WTC11 (cell line): ENCODE data around the gene TESK2. TPM values are rescaled to one million over a fixed set of nuclear protein-coding genes. Genes with fewer than 3 reads are reported as not detected.

Experiments
- CREB1 ChIP-seq: sonication (generic); formaldehyde crosslinking; IDR thresholded peaks from 2 replicates; pipeline ENCODE4 v1.8.0; 2023; ENCODE audit warnings: mild to moderate bottlenecking, missing genetic modification reagents
- CREM ChIP-seq: sonication (generic); formaldehyde crosslinking; IDR thresholded peaks from 2 replicates; pipeline ENCODE4 v1.8.1; 2022; ENCODE audit warnings: mild to moderate bottlenecking, missing genetic modification reagents, moderate library complexity
- ELF4 ChIP-seq: sonication (generic); formaldehyde crosslinking; IDR thresholded peaks from 2 replicates; pipeline ENCODE4 v1.8.1; 2022; ENCODE audit warnings: low read depth, mild to moderate bottlenecking, moderate library complexity, missing genetic modification reagents
- FOXJ3 ChIP-seq: sonication (generic); formaldehyde crosslinking; IDR thresholded peaks from 2 replicates; pipeline ENCODE4 v1.9.0; 2021; ENCODE audit warnings: missing genetic modification reagents, mild to moderate bottlenecking, borderline replicate concordance
- JAZF1 ChIP-seq: fragments of 250-450 bp; sonication (Bioruptor Pico); IDR thresholded peaks from 2 replicates; pipeline ENCODE4 v1.9.0; 2021; ENCODE audit warnings: moderate library complexity, mild to moderate bottlenecking, inconsistent platforms
- NFATC4 ChIP-seq: fragments of 250-450 bp; sonication (Bioruptor Pico); IDR thresholded peaks from 2 replicates; pipeline ENCODE4 v1.9.0; 2021; ENCODE audit warnings: mild to moderate bottlenecking
- NFYB ChIP-seq: sonication (generic); formaldehyde crosslinking; conservative IDR thresholded peaks from 2 replicates; pipeline ENCODE4 v1.8.0; 2022; ENCODE audit warnings: low read depth, missing genetic modification reagents
- NR1H2 ChIP-seq: sonication (generic); formaldehyde crosslinking; IDR thresholded peaks from 2 replicates; pipeline ENCODE4 v1.9.0; 2021; ENCODE audit warnings: mild to moderate bottlenecking, moderate library complexity, missing genetic modification reagents
- NR2C2 ChIP-seq: sonication (generic); formaldehyde crosslinking; IDR thresholded peaks from 2 replicates; pipeline ENCODE4 v1.8.0; 2022; ENCODE audit warnings: mild to moderate bottlenecking, missing genetic modification reagents
- NR3C1 ChIP-seq: sonication (generic); formaldehyde crosslinking; conservative IDR thresholded peaks from 2 replicates; pipeline ENCODE4 v1.8.1; 2023; ENCODE audit warnings: low read depth, mild to moderate bottlenecking, missing genetic modification reagents
- RORB ChIP-seq: fragments of 250-450 bp; sonication (Bioruptor Pico); IDR thresholded peaks from 2 replicates; pipeline ENCODE4 v1.9.0; 2021; ENCODE audit warnings: mild to moderate bottlenecking
- SOX15 ChIP-seq: fragments of 250-450 bp; sonication (Bioruptor Pico); IDR thresholded peaks from 2 replicates; pipeline ENCODE4 v1.9.0; 2021; ENCODE audit warnings: mild to moderate bottlenecking
- SP1 ChIP-seq: sonication (generic); formaldehyde crosslinking; conservative IDR thresholded peaks from 2 replicates; pipeline ENCODE4 v1.8.1; 2022; ENCODE audit warnings: missing genetic modification reagents
- TCF7 ChIP-seq: sonication (generic); formaldehyde crosslinking; IDR thresholded peaks from 2 replicates; pipeline ENCODE4 v1.8.0; 2022; ENCODE audit warnings: mild to moderate bottlenecking, low read depth, missing genetic modification reagents, moderate library complexity
- TEAD1 ChIP-seq: sonication (generic); formaldehyde crosslinking; IDR thresholded peaks from 2 replicates; pipeline ENCODE4 v1.8.0; 2022; ENCODE audit warnings: mild to moderate bottlenecking, missing genetic modification reagents
- TP53 ChIP-seq: sonication (generic); formaldehyde crosslinking; IDR thresholded peaks from 2 replicates; pipeline ENCODE4 v1.8.1; 2023; ENCODE audit warnings: mild to moderate bottlenecking, missing genetic modification reagents
- ZNF317 ChIP-seq: sonication (generic); formaldehyde crosslinking; IDR thresholded peaks from 2 replicates; pipeline ENCODE4 v1.8.1; 2023; ENCODE audit warnings: low read depth, mild to moderate bottlenecking, moderate library complexity, missing genetic modification reagents, borderline replicate concordance
- total RNA-seq: library from RNA; stranded (reverse); gene quantifications from 3 replicates; pipeline ENCODE4 v1.2.3, GENCODE V29; 2021
- TF ChIP-seq, protein P1 (sequence below): fragments of 250-450 bp; sonication (Bioruptor Pico); conservative IDR thresholded peaks from 2 replicates; pipeline ENCODE4 v1.9.0; 2021; ENCODE audit warnings: mild to moderate bottlenecking
- TF ChIP-seq, protein P2 (sequence below): sonication (generic); formaldehyde crosslinking; IDR thresholded peaks from 2 replicates; pipeline ENCODE4 v1.8.1; 2023; ENCODE audit warnings: mild to moderate bottlenecking, missing genetic modification reagents
- TF ChIP-seq, protein P3 (sequence below): sonication (generic); formaldehyde crosslinking; IDR thresholded peaks from 2 replicates; pipeline ENCODE4 v1.8.0; 2022; ENCODE audit warnings: mild to moderate bottlenecking, missing genetic modification reagents
- TF ChIP-seq, protein P4 (sequence below): fragments of 250-450 bp; sonication (Bioruptor Pico); IDR thresholded peaks from 2 replicates; pipeline ENCODE4 v2.1.2; 2022; ENCODE audit warnings: mild to moderate bottlenecking, moderate library complexity
- TF ChIP-seq, protein P5 (sequence below): sonication (generic); formaldehyde crosslinking; IDR thresholded peaks from 2 replicates; pipeline ENCODE4 v1.8.0; 2022; ENCODE audit warnings: missing genetic modification reagents
- TF ChIP-seq, protein P6 (sequence below): sonication (generic); formaldehyde crosslinking; IDR thresholded peaks from 2 replicates; pipeline ENCODE4 v1.8.0; 2022; ENCODE audit warnings: mild to moderate bottlenecking, missing genetic modification reagents
- TF ChIP-seq, protein P7 (sequence below): sonication (generic); formaldehyde crosslinking; IDR thresholded peaks from 2 replicates; pipeline ENCODE4 v1.8.1; 2023; ENCODE audit warnings: mild to moderate bottlenecking, missing genetic modification reagents, moderate library complexity
- TF ChIP-seq, protein P8 (sequence below): sonication (generic); formaldehyde crosslinking; IDR thresholded peaks from 2 replicates; pipeline ENCODE4 v1.8.0; 2022; ENCODE audit warnings: mild to moderate bottlenecking, missing genetic modification reagents
- TF ChIP-seq, protein P9 (sequence below): sonication (generic); formaldehyde crosslinking; IDR thresholded peaks from 2 replicates; pipeline ENCODE4 v1.8.1; 2022; ENCODE audit warnings: mild to moderate bottlenecking, missing genetic modification reagents, moderate library complexity, borderline replicate concordance

The TESK2 gene
- total RNA-seq, 1 experiment from 2014 or later = 13.3 TPM

DNA sequence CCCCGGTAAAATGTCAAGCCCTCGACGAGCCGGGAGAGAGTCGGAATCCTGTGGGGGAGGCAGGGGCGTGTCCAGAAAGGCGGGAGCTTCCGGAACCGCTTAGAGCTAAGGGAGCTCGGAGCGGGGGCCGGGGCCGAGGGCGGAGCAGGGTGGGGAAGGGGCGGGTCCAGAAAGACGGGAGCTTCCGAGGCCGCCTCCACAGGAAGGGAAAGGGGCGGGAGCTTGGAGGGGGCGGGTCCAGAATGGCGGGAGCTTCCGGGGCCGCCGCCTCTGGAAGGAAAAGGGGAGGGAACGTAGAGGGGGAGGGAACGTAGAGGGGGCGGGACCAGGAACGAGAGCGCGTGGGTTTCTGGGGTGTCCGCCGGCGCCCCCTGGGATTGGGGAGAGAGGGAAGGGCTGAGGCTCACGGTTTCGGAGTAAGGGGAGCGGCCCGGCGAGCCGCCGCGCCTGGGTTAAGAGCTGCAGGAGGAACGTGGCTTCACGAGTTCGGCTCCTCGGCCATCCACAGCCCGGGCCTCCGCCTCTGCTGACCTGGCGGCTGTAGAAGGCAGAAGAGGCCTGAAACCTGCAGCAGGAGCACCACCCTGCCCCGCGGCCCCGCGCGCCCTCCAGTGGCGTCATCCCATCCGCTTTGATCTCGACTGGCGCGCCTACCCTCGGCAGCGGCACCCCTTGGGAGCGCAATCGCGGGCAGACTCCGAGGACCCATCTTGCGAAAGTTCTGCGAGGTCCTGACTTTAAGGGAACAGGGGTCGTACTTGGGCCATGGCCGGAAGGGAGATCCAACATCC is 187.2 kb downstream of the TESK2 start (continued):
- TF ChIP-seq, protein P1, sequence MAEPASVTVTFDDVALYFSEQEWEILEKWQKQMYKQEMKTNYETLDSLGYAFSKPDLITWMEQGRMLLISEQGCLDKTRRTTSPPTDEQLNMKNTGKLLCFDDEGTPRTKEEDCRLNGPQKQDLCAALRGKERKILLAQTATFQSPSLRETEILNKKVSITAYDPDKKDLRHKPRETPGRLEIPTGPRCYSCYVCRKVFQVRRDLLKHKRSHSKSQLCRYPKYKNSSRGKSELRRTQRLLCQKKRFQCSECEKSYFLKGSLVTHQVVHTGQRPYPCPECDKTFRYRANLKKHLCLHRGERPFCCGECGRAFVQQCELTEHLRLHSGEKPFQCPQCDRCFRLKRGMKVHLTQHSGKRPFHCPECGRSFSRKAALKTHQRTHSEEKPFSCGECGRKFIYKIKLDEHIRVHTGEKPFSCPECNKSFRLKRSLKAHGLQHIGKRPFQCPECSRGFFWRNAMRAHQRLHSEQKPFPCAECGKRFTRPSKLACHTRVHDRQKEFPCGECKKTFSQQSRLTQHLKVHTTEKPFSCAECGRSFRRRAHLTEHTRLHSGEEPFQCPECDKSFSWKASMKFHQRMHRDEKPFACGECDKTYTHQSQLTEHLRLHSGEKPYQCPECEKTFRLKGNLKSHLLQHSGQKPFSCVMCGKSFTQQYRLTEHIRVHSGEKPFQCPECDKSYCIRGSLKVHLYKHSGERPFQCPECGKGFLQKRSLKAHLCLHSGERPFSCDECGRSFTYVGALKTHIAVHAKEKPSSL (CRISPR knock-in tag) = no peak
- TF ChIP-seq RORB (CRISPR knock-in tag) = no peak
- TF ChIP-seq ELF4 (CRISPR knock-in tag) = no peak
- no peak for TF ChIP-seq TP53
- TF ChIP-seq, protein P2, sequence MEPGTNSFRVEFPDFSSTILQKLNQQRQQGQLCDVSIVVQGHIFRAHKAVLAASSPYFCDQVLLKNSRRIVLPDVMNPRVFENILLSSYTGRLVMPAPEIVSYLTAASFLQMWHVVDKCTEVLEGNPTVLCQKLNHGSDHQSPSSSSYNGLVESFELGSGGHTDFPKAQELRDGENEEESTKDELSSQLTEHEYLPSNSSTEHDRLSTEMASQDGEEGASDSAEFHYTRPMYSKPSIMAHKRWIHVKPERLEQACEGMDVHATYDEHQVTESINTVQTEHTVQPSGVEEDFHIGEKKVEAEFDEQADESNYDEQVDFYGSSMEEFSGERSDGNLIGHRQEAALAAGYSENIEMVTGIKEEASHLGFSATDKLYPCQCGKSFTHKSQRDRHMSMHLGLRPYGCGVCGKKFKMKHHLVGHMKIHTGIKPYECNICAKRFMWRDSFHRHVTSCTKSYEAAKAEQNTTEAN (CRISPR knock-in tag) = peak; percentile 75; the same call in 1 of the 2 replicates
- no peak for TF ChIP-seq NR2C2
- no peak for TF ChIP-seq NR1H2 (CRISPR knock-in tag)
- TF ChIP-seq, protein P3, sequence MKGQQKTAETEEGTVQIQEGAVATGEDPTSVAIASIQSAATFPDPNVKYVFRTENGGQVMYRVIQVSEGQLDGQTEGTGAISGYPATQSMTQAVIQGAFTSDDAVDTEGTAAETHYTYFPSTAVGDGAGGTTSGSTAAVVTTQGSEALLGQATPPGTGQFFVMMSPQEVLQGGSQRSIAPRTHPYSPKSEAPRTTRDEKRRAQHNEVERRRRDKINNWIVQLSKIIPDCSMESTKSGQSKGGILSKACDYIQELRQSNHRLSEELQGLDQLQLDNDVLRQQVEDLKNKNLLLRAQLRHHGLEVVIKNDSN = no peak
- no peak for TF ChIP-seq ZNF317 (CRISPR knock-in tag)
- TF ChIP-seq, protein P4, sequence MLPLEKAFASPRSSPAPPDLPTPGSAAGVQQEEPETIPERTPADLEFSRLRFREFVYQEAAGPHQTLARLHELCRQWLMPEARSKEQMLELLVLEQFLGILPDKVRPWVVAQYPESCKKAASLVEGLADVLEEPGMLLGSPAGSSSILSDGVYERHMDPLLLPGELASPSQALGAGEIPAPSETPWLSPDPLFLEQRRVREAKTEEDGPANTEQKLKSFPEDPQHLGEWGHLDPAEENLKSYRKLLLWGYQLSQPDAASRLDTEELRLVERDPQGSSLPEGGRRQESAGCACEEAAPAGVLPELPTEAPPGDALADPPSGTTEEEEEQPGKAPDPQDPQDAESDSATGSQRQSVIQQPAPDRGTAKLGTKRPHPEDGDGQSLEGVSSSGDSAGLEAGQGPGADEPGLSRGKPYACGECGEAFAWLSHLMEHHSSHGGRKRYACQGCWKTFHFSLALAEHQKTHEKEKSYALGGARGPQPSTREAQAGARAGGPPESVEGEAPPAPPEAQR (CRISPR knock-in tag) = no peak
- TF ChIP-seq, protein P5, sequence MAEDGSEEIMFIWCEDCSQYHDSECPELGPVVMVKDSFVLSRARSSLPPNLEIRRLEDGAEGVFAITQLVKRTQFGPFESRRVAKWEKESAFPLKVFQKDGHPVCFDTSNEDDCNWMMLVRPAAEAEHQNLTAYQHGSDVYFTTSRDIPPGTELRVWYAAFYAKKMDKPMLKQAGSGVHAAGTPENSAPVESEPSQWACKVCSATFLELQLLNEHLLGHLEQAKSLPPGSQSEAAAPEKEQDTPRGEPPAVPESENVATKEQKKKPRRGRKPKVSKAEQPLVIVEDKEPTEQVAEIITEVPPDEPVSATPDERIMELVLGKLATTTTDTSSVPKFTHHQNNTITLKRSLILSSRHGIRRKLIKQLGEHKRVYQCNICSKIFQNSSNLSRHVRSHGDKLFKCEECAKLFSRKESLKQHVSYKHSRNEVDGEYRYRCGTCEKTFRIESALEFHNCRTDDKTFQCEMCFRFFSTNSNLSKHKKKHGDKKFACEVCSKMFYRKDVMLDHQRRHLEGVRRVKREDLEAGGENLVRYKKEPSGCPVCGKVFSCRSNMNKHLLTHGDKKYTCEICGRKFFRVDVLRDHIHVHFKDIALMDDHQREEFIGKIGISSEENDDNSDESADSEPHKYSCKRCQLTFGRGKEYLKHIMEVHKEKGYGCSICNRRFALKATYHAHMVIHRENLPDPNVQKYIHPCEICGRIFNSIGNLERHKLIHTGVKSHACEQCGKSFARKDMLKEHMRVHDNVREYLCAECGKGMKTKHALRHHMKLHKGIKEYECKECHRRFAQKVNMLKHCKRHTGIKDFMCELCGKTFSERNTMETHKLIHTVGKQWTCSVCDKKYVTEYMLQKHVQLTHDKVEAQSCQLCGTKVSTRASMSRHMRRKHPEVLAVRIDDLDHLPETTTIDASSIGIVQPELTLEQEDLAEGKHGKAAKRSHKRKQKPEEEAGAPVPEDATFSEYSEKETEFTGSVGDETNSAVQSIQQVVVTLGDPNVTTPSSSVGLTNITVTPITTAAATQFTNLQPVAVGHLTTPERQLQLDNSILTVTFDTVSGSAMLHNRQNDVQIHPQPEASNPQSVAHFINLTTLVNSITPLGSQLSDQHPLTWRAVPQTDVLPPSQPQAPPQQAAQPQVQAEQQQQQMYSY (CRISPR knock-in tag) = no peak
- TF ChIP-seq SP1 (CRISPR knock-in tag) = peak; percentile 86
- peak; percentile 61 for TF ChIP-seq CREM (CRISPR knock-in tag)
- TF ChIP-seq, protein P6, sequence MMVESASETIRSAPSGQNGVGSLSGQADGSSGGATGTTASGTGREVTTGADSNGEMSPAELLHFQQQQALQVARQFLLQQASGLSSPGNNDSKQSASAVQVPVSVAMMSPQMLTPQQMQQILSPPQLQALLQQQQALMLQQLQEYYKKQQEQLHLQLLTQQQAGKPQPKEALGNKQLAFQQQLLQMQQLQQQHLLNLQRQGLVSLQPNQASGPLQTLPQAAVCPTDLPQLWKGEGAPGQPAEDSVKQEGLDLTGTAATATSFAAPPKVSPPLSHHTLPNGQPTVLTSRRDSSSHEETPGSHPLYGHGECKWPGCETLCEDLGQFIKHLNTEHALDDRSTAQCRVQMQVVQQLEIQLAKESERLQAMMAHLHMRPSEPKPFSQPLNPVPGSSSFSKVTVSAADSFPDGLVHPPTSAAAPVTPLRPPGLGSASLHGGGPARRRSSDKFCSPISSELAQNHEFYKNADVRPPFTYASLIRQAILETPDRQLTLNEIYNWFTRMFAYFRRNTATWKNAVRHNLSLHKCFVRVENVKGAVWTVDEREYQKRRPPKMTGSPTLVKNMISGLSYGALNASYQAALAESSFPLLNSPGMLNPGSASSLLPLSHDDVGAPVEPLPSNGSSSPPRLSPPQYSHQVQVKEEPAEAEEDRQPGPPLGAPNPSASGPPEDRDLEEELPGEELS (CRISPR knock-in tag) = peak; percentile 59
- no peak for TF ChIP-seq FOXJ3 (CRISPR knock-in tag)
- TF ChIP-seq, protein P7, sequence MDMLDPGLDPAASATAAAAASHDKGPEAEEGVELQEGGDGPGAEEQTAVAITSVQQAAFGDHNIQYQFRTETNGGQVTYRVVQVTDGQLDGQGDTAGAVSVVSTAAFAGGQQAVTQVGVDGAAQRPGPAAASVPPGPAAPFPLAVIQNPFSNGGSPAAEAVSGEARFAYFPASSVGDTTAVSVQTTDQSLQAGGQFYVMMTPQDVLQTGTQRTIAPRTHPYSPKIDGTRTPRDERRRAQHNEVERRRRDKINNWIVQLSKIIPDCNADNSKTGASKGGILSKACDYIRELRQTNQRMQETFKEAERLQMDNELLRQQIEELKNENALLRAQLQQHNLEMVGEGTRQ (CRISPR knock-in tag) = no peak
- TF ChIP-seq NR3C1 (CRISPR knock-in tag) = no peak
- peak; percentile 64; the same call in 1 of the 2 replicates for TF ChIP-seq TCF7 (CRISPR knock-in tag)
- TF ChIP-seq SOX15 (CRISPR knock-in tag) = no peak
- TF ChIP-seq, protein P8, sequence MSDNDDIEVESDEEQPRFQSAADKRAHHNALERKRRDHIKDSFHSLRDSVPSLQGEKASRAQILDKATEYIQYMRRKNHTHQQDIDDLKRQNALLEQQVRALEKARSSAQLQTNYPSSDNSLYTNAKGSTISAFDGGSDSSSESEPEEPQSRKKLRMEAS (CRISPR knock-in tag) = peak; percentile 69; the same call in 1 of the 2 replicates
- TF ChIP-seq NFYB = no peak
- TF ChIP-seq, protein P9, sequence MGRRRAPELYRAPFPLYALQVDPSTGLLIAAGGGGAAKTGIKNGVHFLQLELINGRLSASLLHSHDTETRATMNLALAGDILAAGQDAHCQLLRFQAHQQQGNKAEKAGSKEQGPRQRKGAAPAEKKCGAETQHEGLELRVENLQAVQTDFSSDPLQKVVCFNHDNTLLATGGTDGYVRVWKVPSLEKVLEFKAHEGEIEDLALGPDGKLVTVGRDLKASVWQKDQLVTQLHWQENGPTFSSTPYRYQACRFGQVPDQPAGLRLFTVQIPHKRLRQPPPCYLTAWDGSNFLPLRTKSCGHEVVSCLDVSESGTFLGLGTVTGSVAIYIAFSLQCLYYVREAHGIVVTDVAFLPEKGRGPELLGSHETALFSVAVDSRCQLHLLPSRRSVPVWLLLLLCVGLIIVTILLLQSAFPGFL = no peak
- no peak for TF ChIP-seq JAZF1
- TF ChIP-seq NFATC4 = no peak
- TF ChIP-seq CREB1 (CRISPR knock-in tag) = peak; percentile 72; the same call in 1 of the 2 replicates
- TF ChIP-seq TEAD1 (CRISPR knock-in tag) = no peak
